Glutamatergic neuron (in vitro differentiated cells): ENCODE data around the gene SPSB3. TPM values are rescaled to one million over a fixed set of nuclear protein-coding genes. Genes with fewer than 3 reads are reported as not detected.

Experiments
- DNase-seq: peaks from one replicate; pipeline ENCODE4 v3.0.0; 2022
- H3K27ac Mint-ChIP-seq: one replicate; pipeline ENCODE4 v1.8.0; 2020; ENCODE audit warnings: mild to moderate bottlenecking, mixed read lengths, inconsistent platforms; ENCODE audit not compliant: unreplicated experiment
- H3K27me3 Mint-ChIP-seq: one replicate; pipeline ENCODE4 v1.8.0; 2020; ENCODE audit warnings: mild to moderate bottlenecking, moderate library complexity, mixed read lengths, inconsistent platforms; ENCODE audit not compliant: unreplicated experiment
- H3K36me3 Mint-ChIP-seq: one replicate; pipeline ENCODE4 v1.8.0; 2020; ENCODE audit warnings: mild to moderate bottlenecking, mixed read lengths, inconsistent platforms; ENCODE audit not compliant: unreplicated experiment
- H3K4me1 Mint-ChIP-seq: one replicate; pipeline ENCODE4 v1.8.0; 2020; ENCODE audit warnings: mild to moderate bottlenecking, low read depth, mixed read lengths, inconsistent platforms; ENCODE audit not compliant: unreplicated experiment
- H3K4me3 Mint-ChIP-seq: one replicate; pipeline ENCODE4 v1.8.0; 2020; ENCODE audit warnings: mild to moderate bottlenecking, mixed read lengths, inconsistent platforms; ENCODE audit not compliant: unreplicated experiment
- H3K9me3 Mint-ChIP-seq: one replicate; pipeline ENCODE4 v1.8.0; 2020; ENCODE audit warnings: mild to moderate bottlenecking, moderate library complexity, mixed read lengths, inconsistent platforms; ENCODE audit not compliant: unreplicated experiment
- CTCF ChIP-seq: fragments of 200-600 bp; sonication (generic); IDR thresholded peaks from one replicate; pipeline ENCODE4 v1.5.0; 2021; ENCODE audit not compliant: partially characterized antibody, unreplicated experiment
- total RNA-seq: library from RNA; stranded (reverse); fragmentation: NEBNext Ultra II Directional; extraction: Animal tissue kit (Norgen Biotek cat#: 25700); gene quantifications from one replicate; pipeline ENCODE4 v1.2.1, GENCODE V29; 2021; ENCODE audit not compliant: unreplicated experiment

Gene SPSB3
- total RNA-seq, 1 donor from 2014 or later, result 80.4 TPM

GRCh38 chr16:1763521-1764511 is 18.6 kb downstream of the SPSB3 start:
- Mint-ChIP-seq H3K36me3 (no peaks in the 10 kb centered on the region), H3K9me3 (peaks cover 4% of the 10 kb centered on the region), H3K4me1 (peaks cover 6% of the 10 kb centered on the region), H3K27me3 (peaks cover 4% of the 10 kb centered on the region), H3K4me3 (no peak overlapping the region), H3K27ac (no peak overlapping the region)
- peak; percentile 64 for TF ChIP-seq CTCF
- peak; percentile 88 for DNase-seq

GRCh38 chr16:1762879-1763520 is 19.4 kb downstream of the SPSB3 start:
- H3K4me1 Mint-ChIP-seq, result peaks cover 6% of the 10 kb centered on the region
- no peak for TF ChIP-seq CTCF
- H3K27ac Mint-ChIP-seq, result no peak overlapping the region
- peaks cover 6% of the 10 kb centered on the region for H3K27me3 Mint-ChIP-seq
- H3K4me3 Mint-ChIP-seq, result no peak overlapping the region
- DNase-seq, result no peak
- peaks cover 3% of the 10 kb centered on the region for H3K9me3 Mint-ChIP-seq
- H3K36me3 Mint-ChIP-seq, result no peaks in the 10 kb centered on the region

GRCh38 chr16:1762196-1762878 is 20.0 kb downstream of the SPSB3 start:
- H3K4me3 Mint-ChIP-seq, result no peak overlapping the region
- peaks cover 3% of the 10 kb centered on the region for H3K9me3 Mint-ChIP-seq
- no peak for TF ChIP-seq CTCF
- DNase-seq, result no peak
- H3K36me3 Mint-ChIP-seq, result no peaks in the 10 kb centered on the region
- H3K27ac Mint-ChIP-seq, result peak overlapping the region; percentile 33
- peaks cover 6% of the 10 kb centered on the region for H3K27me3 Mint-ChIP-seq
- H3K4me1 Mint-ChIP-seq, result peaks cover 6% of the 10 kb centered on the region

GRCh38 chr16:1761751-1762150 is 20.6 kb downstream of the SPSB3 start:
- Mint-ChIP-seq H3K27me3 (peaks cover 5% of the 10 kb centered on the region), H3K9me3 (peaks cover 5% of the 10 kb centered on the region), H3K27ac (peak overlapping the region; percentile 33), H3K4me3 (no peak overlapping the region), H3K36me3 (no peaks in the 10 kb centered on the region), H3K4me1 (peaks cover 6% of the 10 kb centered on the region)
- no peak for DNase-seq
- no peak for TF ChIP-seq CTCF
